Peyer's patch (tissue), 4 donors: ENCODE measurements around the gene MS4A4E. TPM values are rescaled to one million over a fixed set of nuclear protein-coding genes. Genes with fewer than 3 reads are reported as not detected.

ENCODE experiments used
- DNase-seq, 3 donors: peaks; one replicate each; pipeline ENCODE4 v3.0.0-alpha.2; 2017 to 2019
- H3K27ac ChIP-seq, 4 donors: fragments of 200-600 bp; sonication (generic); one replicate each; pipeline ENCODE4 v1.5.1; 2016 to 2019
- H3K27me3 ChIP-seq, 2 donors: fragments of 200-600 bp; sonication (generic); one replicate each; pipeline ENCODE4 v1.5.1; 2019
- H3K36me3 ChIP-seq, 3 donors: fragments of 200-600 bp; sonication (generic); one replicate each; pipeline ENCODE4 v1.5.1; 2016 to 2019
- H3K4me1 ChIP-seq, 4 donors: fragments of 200-600 bp; sonication (generic); one replicate each; pipeline ENCODE4 v1.5.1; 2016 to 2019
- H3K4me3 ChIP-seq, 4 donors: fragments of 200-600 bp; sonication (generic); 1 replicate in 3 of 4; 2 replicates in 1 of 4; pipeline ENCODE4 v1.5.1; 2016 to 2019; ENCODE audit warnings: mild to moderate bottlenecking in 1 of 4
- H3K9me3 ChIP-seq, 4 donors: fragments of 200-600 bp; sonication (generic); one replicate each; pipeline ENCODE4 v1.5.1; 2016 to 2019; ENCODE audit warnings: mild to moderate bottlenecking in 1 of 4
- CTCF ChIP-seq, 6 experiments: fragments of 450-650 bp in 4 of 6; fragments of 200-600 bp in 2 of 6; sonication (generic) in 1 of 6; IDR thresholded peaks; one replicate each; pipeline ENCODE4 v1.5.1; 2017 to 2019; ENCODE audit warnings: antibody characterized with exemption in 6 of 6, mild to moderate bottlenecking in 3 of 6, moderate library complexity in 1 of 6
- POLR2A ChIP-seq, 2 donors: fragments of 450-650 bp; IDR thresholded peaks; one replicate each; pipeline ENCODE4 v1.5.1; 2017; ENCODE audit warnings: antibody characterized with exemption in 2 of 2, mild to moderate bottlenecking in 2 of 2, moderate library complexity in 2 of 2
- total RNA-seq, 4 donors: library from RNA; depleted of rRNA; stranded (reverse); fragments of >200 nt; gene quantifications; one replicate each; pipeline ENCODE4 v1.1.0, GENCODE V29; 2016

Gene MS4A4E
- total RNA-seq, 4 donors from 2014 or later, result 2.6 to 13.1 (median 9.3) TPM

GRCh38 chr11:60211206-60211605, 31.7 kb downstream of the MS4A4E start:
- H3K4me3 ChIP-seq, result no peak overlapping the region

GRCh38 chr11:60209977-60210376, 33.0 kb downstream of the MS4A4E start:
- Histone ChIP-seq H3K36me3 (no peaks in the 10 kb centered on the region), H3K27ac (no peak overlapping the region), H3K4me1 (no peaks in the 10 kb centered on the region), H3K27me3 (no peaks in the 10 kb centered on the region), H3K4me3 (no peak overlapping the region), H3K9me3 (no peaks in the 10 kb centered on the region)
- no peak for DNase-seq
- no peak for TF ChIP-seq POLR2A (IDR thresholded peaks at IDR 0.05)
- no peak for TF ChIP-seq CTCF (IDR thresholded peaks at IDR 0.05)

More at GRCh38 chr11:60211206-60211605, 31.7 kb downstream of the MS4A4E start:
- no peak for DNase-seq
- Histone ChIP-seq H3K27me3 (no peaks in the 10 kb centered on the region), H3K9me3 (no peaks in the 10 kb centered on the region), H3K4me1 (no peaks in the 10 kb centered on the region), H3K36me3 (no peaks in the 10 kb centered on the region), H3K27ac (no peak overlapping the region)
- TF ChIP-seq POLR2A (IDR thresholded peaks at IDR 0.05) (no peak), CTCF (IDR thresholded peaks at IDR 0.05) (no peak)

GRCh38 chr11:60208951-60209350, 34.0 kb downstream of the MS4A4E start:
- no peak overlapping the region for H3K4me3 ChIP-seq
- DNase-seq, result no peak
- H3K27ac ChIP-seq, result no peak overlapping the region
- TF ChIP-seq POLR2A (IDR thresholded peaks at IDR 0.05), result no peak
- no peak for TF ChIP-seq CTCF (IDR thresholded peaks at IDR 0.05)
- H3K9me3 ChIP-seq, result no peaks in the 10 kb centered on the region
- no peaks in the 10 kb centered on the region for H3K36me3 ChIP-seq
- no peaks in the 10 kb centered on the region for H3K4me1 ChIP-seq
- no peaks in the 10 kb centered on the region for H3K27me3 ChIP-seq

GRCh38 chr11:60208146-60208895, 34.6 kb downstream of the MS4A4E start:
- H3K36me3 ChIP-seq, result no peaks in the 10 kb centered on the region

GRCh38 chr11:60206616-60207015, 36.3 kb downstream of the MS4A4E start:
- no peak overlapping the region for H3K27ac ChIP-seq
- H3K27me3 ChIP-seq, result no peaks in the 10 kb centered on the region
- no peak for DNase-seq

More at GRCh38 chr11:60208146-60208895, 34.6 kb downstream of the MS4A4E start:
- TF ChIP-seq POLR2A (IDR thresholded peaks at IDR 0.05) (no peak), CTCF (IDR thresholded peaks at IDR 0.05) (no peak)
- Histone ChIP-seq H3K27me3 (no peaks in the 10 kb centered on the region), H3K27ac (no peak overlapping the region), H3K9me3 (no peaks in the 10 kb centered on the region), H3K4me3 (no peak overlapping the region), H3K4me1 (no peaks in the 10 kb centered on the region)
- DNase-seq, result no peak

More at GRCh38 chr11:60206616-60207015, 36.3 kb downstream of the MS4A4E start:
- Histone ChIP-seq H3K4me1 (no peaks in the 10 kb centered on the region), H3K9me3 (no peaks in the 10 kb centered on the region), H3K4me3 (no peak overlapping the region), H3K36me3 (no peaks in the 10 kb centered on the region)
- TF ChIP-seq CTCF (IDR thresholded peaks at IDR 0.05), result no peak
- TF ChIP-seq POLR2A (IDR thresholded peaks at IDR 0.05), result no peak
